Articular chondrocyte of knee joint (primary cell): ENCODE data around the gene IBA57. TPM values are rescaled to one million over a fixed set of nuclear protein-coding genes. Genes with fewer than 3 reads are reported as not detected.

Experiments used
- small RNA-seq: library from RNA; depleted of rRNA; stranded (forward); fragments of <200 nt; gene quantifications from one replicate; pipeline ENCODE3, GENCODE V24; 2012
- total RNA-seq: library from RNA; depleted of rRNA; stranded (reverse); fragments of >200 nt; gene quantifications from 2 replicates; pipeline ENCODE4 v1.2.3, GENCODE V29; 2012

Gene IBA57
- 4.6 and 4.8 TPM in 2 replicates for total RNA-seq

DNA sequence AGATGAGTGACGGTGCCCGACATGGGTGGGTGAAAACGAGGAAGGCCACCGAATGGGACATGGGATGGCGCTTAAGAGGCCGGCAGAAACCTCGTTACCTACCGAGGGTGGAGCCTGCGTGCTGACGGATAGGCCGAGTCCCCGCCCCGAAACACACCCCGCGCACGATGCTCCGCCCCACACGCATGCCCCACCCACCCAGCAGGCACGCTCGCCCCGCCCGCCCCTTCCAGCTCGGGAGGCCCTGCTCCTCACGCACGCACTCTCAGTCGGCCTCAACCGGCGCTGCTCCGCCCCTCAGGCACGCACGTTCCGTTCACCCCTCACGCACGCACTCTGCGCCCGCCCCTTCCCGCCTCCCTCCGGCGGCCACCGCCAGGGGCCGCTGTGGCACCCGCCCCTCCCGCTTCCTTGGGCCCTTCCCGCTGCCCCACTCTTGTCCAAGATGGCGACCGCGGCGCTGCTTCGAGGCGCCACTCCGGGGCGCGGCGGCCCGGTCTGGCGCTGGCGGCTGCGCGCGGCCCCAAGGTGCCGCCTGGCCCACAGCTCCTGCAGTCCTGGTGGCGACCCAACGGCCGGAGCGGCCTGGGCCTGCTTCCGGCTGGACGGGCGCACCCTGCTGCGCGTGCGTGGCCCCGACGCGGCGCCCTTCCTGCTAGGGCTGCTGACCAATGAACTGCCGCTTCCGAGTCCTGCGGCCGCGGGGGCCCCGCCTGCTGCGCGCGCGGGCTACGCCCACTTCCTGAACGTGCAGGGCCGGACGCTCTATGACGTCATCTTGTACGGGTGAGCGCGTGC is at the start of gene IBA57:
Gene IBA57, plus strand, starts transcription at position 433 of the 798 bp plus-strand sequence. Its CDS starts 13 bp downstream, at position 446.

DNA sequence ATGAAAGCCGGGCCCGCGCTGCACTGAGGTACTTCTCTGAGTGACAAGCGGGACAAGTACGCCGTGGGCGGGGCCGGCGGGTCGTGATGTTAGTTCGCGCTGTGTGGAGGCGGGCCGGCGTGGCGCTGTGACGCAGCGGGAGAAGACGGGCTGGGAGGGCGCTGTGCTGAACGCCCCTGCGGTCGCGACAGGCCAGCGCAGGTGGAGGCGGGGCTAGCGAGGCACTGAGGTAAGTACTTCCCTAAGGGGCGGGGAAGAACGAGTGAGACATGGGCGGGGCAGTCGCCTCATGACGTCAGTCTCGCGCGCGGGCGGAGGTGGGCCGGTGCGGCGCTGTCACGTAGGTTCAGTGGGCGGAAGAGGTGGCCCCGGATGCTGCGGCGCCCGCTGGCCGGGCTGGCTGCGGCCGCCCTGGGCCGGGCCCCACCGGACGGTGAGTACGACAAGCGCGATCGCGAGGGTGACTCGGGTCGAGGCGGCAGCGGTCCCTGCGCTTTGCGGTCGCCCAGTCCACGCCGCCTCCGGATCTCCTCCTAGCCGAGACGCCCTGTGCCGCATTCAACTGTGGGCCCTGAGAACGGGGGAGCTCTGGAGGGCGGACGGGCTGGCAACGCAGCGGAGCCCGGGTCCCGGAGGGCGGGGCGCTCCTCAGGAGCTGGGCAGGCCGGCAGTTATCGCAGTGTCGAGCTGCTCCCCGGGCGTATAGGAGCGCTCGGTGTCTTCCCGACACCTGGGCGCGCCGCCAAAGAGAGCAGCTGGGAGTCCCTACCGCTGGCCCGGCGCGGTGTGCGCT is 25.5 kb upstream of the IBA57 start, which contains the start of gene GUK1:
Gene GUK1, plus strand, starts transcription at position 349 of the 793 bp plus-strand sequence. Its CDS starts 24 bp downstream, at position 373.

DNA sequence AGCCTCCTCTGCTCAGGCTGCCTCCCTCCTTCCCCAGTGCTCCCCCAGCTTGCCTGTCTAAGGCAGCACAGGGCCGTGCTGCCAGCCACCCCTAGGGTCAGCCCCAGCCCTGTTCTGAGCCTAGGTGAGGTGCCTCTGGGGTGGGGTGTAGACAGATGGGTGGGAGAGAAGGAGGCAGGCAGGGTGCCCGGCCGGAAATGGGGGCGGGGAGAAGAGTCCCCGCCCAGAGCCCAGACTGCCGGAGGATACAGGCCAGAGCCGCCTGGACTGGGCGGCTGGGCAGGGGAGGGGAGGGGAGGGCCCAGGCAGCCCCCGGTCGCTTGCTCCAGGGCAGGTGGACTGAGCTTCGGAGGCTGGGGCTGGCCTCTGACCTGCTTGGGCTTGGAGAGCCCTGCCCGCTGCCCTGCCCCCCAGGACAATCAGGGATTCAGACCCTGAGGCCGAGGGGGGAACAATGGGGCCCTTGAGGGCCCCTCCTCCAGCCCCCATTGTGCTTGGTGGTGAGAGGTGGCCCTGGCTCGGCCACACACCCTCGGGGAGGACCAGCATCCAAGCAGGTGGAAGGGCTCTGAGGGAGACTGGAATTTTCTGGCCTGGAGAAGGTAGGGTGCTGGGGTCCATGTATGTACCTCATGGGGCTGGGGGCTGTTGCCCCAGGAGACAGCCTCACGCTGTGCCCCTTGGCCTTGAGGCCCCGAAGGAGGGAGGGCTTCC is 16.0 kb upstream of the IBA57 start, which contains the start of gene GJC2:
Gene GJC2, plus strand, starts transcription at position 525 of the 714 bp plus-strand sequence. CDS start 7,829 bp downstream, outside the sequence.

DNA sequence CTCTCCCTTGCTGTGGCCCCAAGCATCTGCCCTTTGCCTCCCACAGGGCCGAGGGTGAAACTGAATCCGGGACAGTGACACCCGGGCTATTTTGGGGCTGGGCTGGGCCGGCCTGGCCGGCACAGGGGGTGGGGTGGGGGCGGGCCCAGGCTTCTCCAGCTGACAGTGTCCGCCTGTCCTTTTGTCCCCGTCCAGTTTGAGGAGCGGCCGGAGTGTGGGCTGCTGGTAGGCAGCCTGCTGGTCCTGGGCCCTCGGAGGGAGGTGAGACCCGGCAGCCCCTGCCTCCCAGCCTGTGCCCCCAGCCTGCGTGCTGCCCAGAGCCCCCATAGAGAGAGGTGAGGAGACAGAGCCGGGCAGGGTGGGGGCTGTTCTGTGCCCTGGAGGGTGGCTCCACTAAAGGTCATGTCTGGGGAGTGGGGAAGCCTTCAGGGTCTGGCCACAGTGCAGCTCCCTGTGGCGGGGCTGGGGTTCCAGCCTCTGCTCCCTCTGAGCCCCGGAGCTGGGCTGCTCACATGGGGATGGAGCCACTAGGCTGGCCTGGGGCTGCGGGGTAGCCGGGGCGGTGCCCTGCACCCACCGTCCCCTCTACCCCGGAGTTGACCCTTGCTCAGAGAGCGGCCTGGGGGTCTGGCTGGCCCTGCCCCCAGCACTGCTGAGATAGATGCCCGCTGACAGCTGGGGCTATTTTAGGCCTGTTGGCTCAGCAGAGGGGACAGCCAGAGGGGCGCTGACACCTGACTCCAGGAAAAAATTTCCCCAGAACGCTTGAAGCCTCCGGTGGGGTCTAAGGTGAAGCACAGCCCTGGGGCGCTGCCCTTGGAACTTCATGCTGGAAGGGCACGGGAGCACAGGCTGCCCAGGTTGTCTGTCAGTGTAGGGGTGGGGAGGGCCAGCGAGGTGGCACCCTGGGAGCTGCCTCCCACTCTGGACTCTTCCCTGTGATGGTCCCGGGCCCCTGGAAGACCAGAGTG is 42.5 kb downstream of the IBA57 start, which contains the start of gene OBSCN:
Gene OBSCN, plus strand, starts transcription at position 194 of the 971 bp plus-strand sequence. CDS start 3,740 bp downstream, outside the sequence.

Small RNAs within 50 kb of the gene (small RNA-seq; reads per million reads assigned to genes)
- not detected for gene AL359510.1

Other genes with a start within 250 kb of the IBA57 start
- 0.52 and 0.76 TPM in 2 replicates for gene WNT9A, start 217.9 kb upstream of the IBA57 start, total RNA-seq
- gene WNT3A, start 158.8 kb upstream of the IBA57 start, total RNA-seq = not detected in 2 replicates
- 267 and 269 TPM in 2 replicates for gene ARF1, start 83.1 kb upstream of the IBA57 start, total RNA-seq
- 3.4 and 5.6 TPM in 2 replicates for gene C1orf35, start 62.5 kb upstream of the IBA57 start, total RNA-seq
- 27.0 and 29.3 TPM in 2 replicates for gene MRPL55, start 56.5 kb upstream of the IBA57 start, total RNA-seq
- gene GUK1, start 25.5 kb upstream of the IBA57 start, total RNA-seq = 249 and 276 TPM in 2 replicates
- 2.1 TPM in 2 replicates for gene GJC2, start 15.9 kb upstream of the IBA57 start, total RNA-seq
- 5.0 and 5.9 TPM in 2 replicates for gene OBSCN, start 42.2 kb downstream of the IBA57 start, total RNA-seq
- 12.2 and 13.5 TPM in 2 replicates for gene TRIM11, start 241.0 kb downstream of the IBA57 start, total RNA-seq